Psoas muscle (tissue), 8 donors: Measurements from ENCODE around the gene SMIM28. TPM values are rescaled to one million over a fixed set of nuclear protein-coding genes. Genes with fewer than 3 reads are reported as not detected.

Experiments used
- ATAC-seq, 4 donors: fragments of 200-7000 bp; cut with Tn5 transposase; one replicate each; pipeline ENCODE4 v1.9.1; 2020; ENCODE audit warnings: moderate library complexity in 3 of 4, mild to moderate bottlenecking in 2 of 4
- DNase-seq, 2 donors: peaks; one replicate each; pipeline ENCODE4 v3.0.0-alpha.2; 2020
- H3K27ac ChIP-seq: fragments of 200-600 bp; one replicate; pipeline ENCODE4 v1.8.0; 2022
- H3K27me3 ChIP-seq, 3 donors: fragments of 200-600 bp in 1 of 3; one replicate each; pipeline versions ENCODE4 v1.6.1 to v1.8.0; 2013 to 2022; ENCODE audit warnings: low read length in 2 of 3, mild to moderate bottlenecking in 2 of 3, moderate library complexity in 1 of 3; ENCODE audit not compliant: insufficient read depth in 3 of 3
- H3K36me3 ChIP-seq, 2 donors: fragments of 200-600 bp in 1 of 2; one replicate each; pipeline versions ENCODE4 v1.6.1 to v1.8.0; 2013 to 2022; ENCODE audit warnings: low read depth in 1 of 2, mild to moderate bottlenecking in 1 of 2, moderate library complexity in 1 of 2; ENCODE audit not compliant: insufficient read depth in 1 of 2
- H3K4me1 ChIP-seq: fragments of 200-600 bp; one replicate; pipeline ENCODE4 v1.8.0; 2022
- H3K4me3 ChIP-seq: fragments of 200-600 bp; one replicate; pipeline ENCODE4 v1.8.0; 2022; ENCODE audit warnings: mild to moderate bottlenecking
- H3K9me3 ChIP-seq: fragments of 200-600 bp; one replicate; pipeline ENCODE4 v1.8.0; 2022
- CTCF ChIP-seq: fragments of 200-600 bp; IDR thresholded peaks from one replicate; pipeline ENCODE4 v1.8.0; 2022; ENCODE audit warnings: antibody characterized with exemption
- WGBS, 3 donors: extraction: QIAGEN DNeasy Blood & Tissue Kit; methylation state at CpG; one replicate each; pipeline versions ENCODE4 v1.1.6 to v1.1.7; 2013; 5-methylcytosine and 5-hydroxymethylcytosine counted together
- intact Hi-C, 2 donors: fragments of 100-400 bp; cut with DNase I; formaldehyde crosslinking; loops; one replicate each; pipeline versions ENCODE4 v1.11.0 to v1.14.2; 2022
- polyA plus RNA-seq, 3 donors: library from polyadenylated mRNA; stranded (reverse); fragments of 200-250 nt; gene quantifications; one replicate each; pipeline ENCODE4 v1.2.3, GENCODE V29; 2013
- total RNA-seq, 4 donors: library from RNA; stranded (reverse); fragmentation: NEBNext Ultra II Directional in 2 of 4; extraction: Animal tissue kit (Norgen Biotek cat#: 25700) in 2 of 4; gene quantifications; one replicate each; pipeline versions ENCODE4 v1.2.1 to v1.2.4, GENCODE V29; 2021 to 2023
- donor health status: healthy with polysubstance abuse.
- donor health status: DM: no; HTN: no; CAD: no; lungs with moderate emphysema.
- donor health status: Bipolar disorder and iron deficiency.
- donor health status: healthy.
- donor health status: DM: yes; HTN: yes; CAD: no.
- donor health status: DM: no; HTN: no; CAD: no.
- donor health status: DM: no; HTN: no; CAD: no.
- donor health status: DM: yes; HTN: yes; CAD: no.

SMIM28 gene
- total and polyA plus RNA-seq, 7 donors: not detected

GRCh38 chr6:138403324-138403800 is 25.7 kb downstream of the SMIM28 start:
- intact Hi-C loops: loop anchor here in 1 of 2 donors (10.0 kb wide), 1 partner anchor 289 kb away; no protein-coding TSS in a partner anchor
- Histone ChIP-seq H3K36me3 (peaks cover 11 to 30% of the 10 kb centered on the region in 2 donors), H3K27ac (peak overlapping the region; percentile 92), H3K4me3 (peak overlapping the region; percentile 97), H3K9me3 (no peaks in the 10 kb centered on the region), H3K27me3 (no peaks in the 10 kb centered on the region), H3K4me1 (peaks cover 9% of the 10 kb centered on the region)
- 0 to 1% (median 1%) methylated on average over 30 of the region's 30 CpGs for WGBS, 3 donors
- peak; percentile 31 to 65 (median 46) for ATAC-seq
- TF ChIP-seq CTCF: peak; percentile 26
- DNase-seq: peak; percentile 57 to 74

DNA sequence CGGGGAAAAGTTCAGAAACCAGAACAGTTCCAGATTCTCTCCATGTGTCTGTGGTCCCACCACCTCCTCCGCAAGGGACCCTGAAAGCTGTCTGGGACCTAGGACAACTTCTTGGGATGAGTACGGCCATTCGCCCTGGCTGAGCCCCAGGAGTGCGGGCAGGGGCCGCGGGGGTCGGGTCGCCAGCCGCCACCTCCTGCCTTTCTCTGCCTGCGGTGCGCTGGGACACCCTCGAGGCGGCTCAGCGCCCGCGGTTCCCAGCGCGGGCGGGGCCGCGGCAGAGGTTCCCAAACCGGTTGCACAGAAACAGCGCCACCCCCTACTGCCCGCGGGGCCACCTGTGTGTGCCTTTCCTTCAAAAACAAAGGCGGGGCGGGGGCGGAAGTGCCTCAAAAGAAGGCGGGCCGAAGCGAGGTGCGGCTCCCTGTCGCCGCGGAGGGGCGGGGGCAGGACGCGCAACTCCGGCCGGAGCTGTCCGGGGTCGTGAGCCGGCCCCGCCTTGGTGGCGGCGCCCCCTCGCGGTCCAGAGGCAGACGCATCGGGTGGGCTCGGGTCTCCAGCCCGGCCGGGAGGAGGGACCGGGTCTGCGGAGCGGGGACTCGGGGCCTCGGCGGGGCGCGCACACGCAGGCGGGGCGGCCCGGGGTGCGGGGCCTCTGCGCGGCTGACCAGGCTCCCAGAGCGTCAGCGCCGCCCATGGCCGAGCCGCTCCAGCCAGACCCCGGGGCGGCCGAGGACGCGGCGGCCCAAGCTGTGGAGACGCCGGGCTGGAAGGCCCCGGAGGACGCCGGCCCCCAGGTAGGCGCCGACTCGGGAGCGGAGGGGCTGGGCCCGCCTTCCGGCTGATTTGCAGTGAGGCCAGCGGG is 26.3 kb downstream of the SMIM28 start, which contains the start of gene HEBP2:
Gene HEBP2, plus strand, starts transcription at position 423 of the 865 bp plus-strand sequence. Its CDS starts 273 bp downstream, at position 696.
- peaks cover 11 to 37% of the 10 kb centered on the region in 2 donors for H3K36me3 ChIP-seq
- peaks cover 9% of the 10 kb centered on the region for H3K4me1 ChIP-seq
- WGBS, 3 donors: 0 to 1% (median 0%) methylated on average over 51 to 92 of the region's 92 CpGs
- H3K27me3 ChIP-seq: no peaks in the 10 kb centered on the region
- DNase-seq: peak; percentile 95 to 98
- no peaks in the 10 kb centered on the region for H3K9me3 ChIP-seq
- peak within 1 kb of the TSS; percentile 92 for H3K27ac ChIP-seq
- ATAC-seq: peak; percentile 94 to 97 (median 96)
- H3K4me3 ChIP-seq: peak within 1 kb of the TSS; percentile 97
- intact Hi-C loops: loop anchor here (2.0 to 10.0 kb wide), 2 partner anchors 289 kb away; no protein-coding TSS in a partner anchor
- TF ChIP-seq CTCF: peak; percentile 68

GRCh38 chr6:138404666-138405337 is 27.1 kb downstream of the SMIM28 start:
- no peak for TF ChIP-seq CTCF
- Histone ChIP-seq H3K36me3 (peaks cover 16 to 45% of the 10 kb centered on the region in 2 donors), H3K27ac (peak overlapping the region; percentile 92), H3K4me3 (peak overlapping the region; percentile 97), H3K27me3 (no peaks in the 10 kb centered on the region), H3K4me1 (peaks cover 9% of the 10 kb centered on the region), H3K9me3 (no peaks in the 10 kb centered on the region)
- 4 to 10% (median 5%) methylated on average over 35 of the region's 35 CpGs for WGBS, 3 donors
- peak; percentile 30 to 55 for DNase-seq
- intact Hi-C loops: loop anchor here (2.0 to 10.0 kb wide), 2 partner anchors 290 kb away; no protein-coding TSS in a partner anchor
- peak in 2 of 4 donors; percentile 21 to 27 for ATAC-seq

DNA sequence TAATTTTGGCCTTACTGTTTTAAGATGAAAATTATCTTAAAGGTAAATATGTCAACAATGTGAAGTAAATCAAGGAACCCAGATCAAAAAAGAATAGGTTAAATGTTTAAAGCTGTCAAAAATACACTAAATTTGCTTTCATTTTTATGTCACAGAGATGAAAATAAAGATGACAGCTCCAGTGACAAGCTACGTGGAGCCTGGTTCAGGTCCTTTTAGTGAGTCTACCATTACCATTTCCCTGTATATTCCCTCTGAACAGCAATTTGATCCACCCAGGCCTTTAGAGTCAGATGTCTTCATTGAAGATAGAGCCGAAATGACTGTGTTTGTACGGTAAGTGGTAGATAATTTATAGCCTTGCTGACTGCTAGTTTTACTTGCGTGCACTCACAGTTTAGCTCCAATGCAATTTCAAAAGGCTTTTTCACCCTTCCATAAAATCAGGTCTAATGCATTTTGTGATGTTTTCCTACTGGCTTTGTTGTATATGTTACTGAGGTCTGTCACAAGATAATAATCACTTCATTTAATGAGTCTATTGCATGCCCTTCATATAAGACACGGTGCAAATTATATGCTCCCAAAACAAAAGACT is 28.2 kb downstream of the SMIM28 start:
- no peak for ATAC-seq
- no peak for DNase-seq
- Histone ChIP-seq H3K36me3 (peaks cover 16 to 56% of the 10 kb centered on the region in 2 donors), H3K4me1 (peaks cover 9% of the 10 kb centered on the region), H3K27ac (peak overlapping the region; percentile 92), H3K27me3 (no peaks in the 10 kb centered on the region), H3K4me3 (peak overlapping the region; percentile 97), H3K9me3 (no peaks in the 10 kb centered on the region)
- WGBS, 3 donors: 52 to 72% (median 53%) methylated on average over 5 of the region's 5 CpGs
- TF ChIP-seq CTCF: no peak
- intact Hi-C loops: loop anchor here (2.0 to 10.0 kb wide), 2 partner anchors 291 kb away; no protein-coding TSS in a partner anchor
